Measurements from ENCODE around the gene OR2AG1.

- TF ChIP-seq EZH2phosphoT487 (IDR thresholded peaks at IDR 0.05; ENCODE audit: low read depth): no peak
- TF ChIP-seq, protein P1, sequence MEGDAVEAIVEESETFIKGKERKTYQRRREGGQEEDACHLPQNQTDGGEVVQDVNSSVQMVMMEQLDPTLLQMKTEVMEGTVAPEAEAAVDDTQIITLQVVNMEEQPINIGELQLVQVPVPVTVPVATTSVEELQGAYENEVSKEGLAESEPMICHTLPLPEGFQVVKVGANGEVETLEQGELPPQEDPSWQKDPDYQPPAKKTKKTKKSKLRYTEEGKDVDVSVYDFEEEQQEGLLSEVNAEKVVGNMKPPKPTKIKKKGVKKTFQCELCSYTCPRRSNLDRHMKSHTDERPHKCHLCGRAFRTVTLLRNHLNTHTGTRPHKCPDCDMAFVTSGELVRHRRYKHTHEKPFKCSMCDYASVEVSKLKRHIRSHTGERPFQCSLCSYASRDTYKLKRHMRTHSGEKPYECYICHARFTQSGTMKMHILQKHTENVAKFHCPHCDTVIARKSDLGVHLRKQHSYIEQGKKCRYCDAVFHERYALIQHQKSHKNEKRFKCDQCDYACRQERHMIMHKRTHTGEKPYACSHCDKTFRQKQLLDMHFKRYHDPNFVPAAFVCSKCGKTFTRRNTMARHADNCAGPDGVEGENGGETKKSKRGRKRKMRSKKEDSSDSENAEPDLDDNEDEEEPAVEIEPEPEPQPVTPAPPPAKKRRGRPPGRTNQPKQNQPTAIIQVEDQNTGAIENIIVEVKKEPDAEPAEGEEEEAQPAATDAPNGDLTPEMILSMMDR (IDR thresholded peaks at IDR 0.05; ENCODE audit: low read depth, low read length): peak; percentile 18; the same call in 1 of the 2 replicates
Observed at GRCh38 chr11:6817694-6818093, 34.9 kb downstream of the OR2AG1 start.

Measured in OCI-LY3 (cell line).